IPS DF 19.7 (cell line): Measurements from ENCODE around the gene MINAR2.

ENCODE experiments used
- DNase-seq: peaks from one replicate; pipeline ENCODE4 v3.0.0-alpha.2; 2013; ENCODE audit warnings: low read depth, low spot score

The MINAR2 gene

DNA sequence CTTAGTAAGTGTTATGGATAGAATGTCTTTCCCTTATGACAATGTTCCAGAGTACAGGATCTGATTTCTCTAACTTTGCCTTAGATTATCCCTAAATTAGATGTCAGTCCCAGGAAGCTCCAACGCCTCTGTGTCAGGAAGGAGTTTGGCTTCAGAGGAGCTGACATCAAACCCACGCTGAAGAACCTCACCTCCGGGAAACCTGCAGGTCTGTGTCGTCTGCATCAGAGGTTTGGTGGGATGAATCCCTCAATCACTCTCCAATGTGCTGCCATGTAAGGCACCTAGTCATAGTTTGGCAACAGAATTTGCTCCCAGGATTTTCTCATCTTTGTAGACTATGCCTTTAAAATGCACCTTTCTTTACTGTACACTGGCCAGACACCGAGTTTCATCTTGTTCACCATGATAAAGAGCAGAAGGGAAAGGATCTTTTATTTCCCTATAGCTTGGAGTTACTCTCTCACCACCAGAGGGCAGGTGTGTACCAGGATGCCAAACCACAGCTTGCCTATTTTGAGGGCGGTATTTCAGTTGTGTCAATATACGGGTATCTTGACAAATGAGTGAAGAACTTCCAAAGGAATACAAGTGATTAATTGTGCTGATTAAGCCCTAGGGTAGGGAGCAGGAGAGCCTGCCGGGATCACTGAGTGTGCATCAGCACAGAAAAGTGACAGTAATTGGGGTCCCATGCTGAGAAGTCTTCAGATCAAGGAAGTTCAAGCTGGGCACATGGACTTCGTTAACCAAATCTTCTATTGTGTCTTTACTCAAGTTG is 23.4 kb downstream of the MINAR2 start:
- DNase-seq = peak; percentile 17

DNA sequence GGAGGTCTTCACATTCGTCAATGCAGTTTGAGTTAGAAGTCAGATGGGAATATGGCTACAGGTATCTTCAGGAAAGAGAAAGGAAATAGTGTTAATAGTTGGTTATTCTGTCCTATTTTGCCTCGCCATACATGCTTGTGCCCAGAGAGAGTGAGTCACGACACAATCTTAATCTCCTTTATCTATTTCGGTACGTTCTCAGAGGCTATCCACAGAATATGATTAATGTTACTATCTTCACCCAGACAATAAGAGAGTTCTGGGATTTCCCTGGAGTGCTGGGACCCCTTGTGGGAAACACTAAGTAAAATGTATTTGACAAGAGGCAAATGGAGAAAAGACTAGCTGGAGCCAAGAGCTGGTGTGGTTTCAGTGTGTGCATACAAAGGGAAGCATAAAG is 25.5 kb downstream of the MINAR2 start:
- no peak for DNase-seq

DNA sequence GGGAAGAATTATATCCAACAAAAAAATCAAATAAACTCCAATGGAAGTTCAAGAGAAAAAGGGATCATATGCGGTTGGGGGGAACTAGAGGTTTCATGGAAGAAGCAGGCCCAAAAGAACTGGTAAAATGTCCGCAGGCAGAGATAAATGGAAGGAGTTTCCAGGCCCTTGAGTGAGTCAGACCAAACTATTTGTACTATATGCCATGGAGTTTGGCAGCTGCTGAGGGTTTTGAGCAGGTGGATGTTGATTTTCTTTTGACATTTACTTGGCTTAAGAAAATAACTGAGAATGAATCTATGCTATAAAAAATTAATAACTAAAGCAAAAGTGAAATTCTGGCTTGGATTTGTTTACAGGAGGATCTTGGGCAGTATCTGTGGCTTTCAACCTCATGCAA is 33.7 kb downstream of the MINAR2 start:
- no peak for DNase-seq

DNA sequence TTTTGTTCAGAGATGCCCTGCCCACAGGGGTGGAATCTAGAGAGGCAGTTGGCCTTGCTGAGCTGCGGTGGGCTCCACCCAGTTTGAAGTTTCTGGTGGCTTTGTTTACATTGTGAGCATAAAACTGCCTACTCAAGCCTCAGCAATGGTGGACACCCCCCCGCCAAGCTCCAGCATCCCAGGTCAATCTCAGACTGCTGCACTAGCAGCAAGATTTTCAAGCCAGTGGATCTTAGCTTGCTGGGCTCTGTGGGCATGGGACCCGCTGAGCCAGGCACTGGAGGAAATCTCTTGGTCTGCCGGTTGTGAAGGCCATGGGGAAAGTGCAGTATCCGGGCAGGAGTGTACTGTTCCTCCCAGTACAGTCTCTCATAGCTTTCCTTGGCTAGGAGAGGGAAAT is 55.5 kb downstream of the MINAR2 start:
- no peak for DNase-seq

DNA sequence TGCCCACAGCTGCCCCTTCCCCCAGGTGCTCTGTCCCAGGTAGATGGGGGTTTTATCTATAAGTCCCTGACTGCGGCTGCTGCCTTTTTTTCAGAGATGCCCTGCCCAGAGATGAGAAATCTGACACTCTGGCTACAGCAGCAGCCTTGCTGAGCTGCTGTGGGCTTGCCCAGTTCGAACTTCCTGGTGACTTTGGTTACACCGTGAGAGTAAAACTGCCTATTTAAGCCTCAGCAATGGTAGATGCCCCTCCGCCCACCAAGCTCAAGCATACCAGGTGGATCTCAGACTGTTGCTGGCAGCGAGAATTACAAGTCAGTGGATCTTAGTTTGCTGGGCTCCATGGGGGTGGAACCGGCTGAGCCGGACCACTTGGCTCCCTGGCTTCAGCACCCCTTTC is 56.8 kb downstream of the MINAR2 start:
- DNase-seq = peak; percentile 7

DNA sequence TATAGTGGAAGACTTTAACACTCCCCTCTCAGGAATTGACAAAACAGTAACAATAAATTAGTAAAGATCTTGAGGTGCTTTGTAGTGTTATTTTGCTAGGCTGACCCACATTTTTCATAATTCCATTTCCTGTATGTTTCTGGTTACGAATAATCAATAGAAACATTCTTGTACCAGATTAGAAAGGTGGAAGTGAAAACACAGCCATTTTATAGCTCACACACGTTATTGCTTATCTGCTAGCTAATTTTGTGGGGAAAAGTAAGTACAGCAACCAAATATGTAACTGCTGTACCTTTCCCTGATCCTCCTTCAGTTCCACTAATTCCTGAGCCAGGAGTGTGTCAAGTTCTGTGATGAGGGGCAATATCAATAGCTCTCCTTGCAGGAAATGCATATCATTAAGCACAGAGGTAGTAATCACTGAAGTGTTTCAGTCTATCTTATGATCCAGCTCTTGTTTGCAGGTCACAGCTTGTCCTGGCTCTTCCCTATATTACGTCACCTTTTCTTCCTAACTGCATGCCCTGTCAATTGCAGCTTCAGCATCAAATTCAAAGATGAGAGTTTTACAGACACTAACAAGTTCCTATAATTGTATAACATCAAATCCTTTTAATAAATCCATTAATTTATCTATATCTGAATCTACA is 59.4 kb downstream of the MINAR2 start:
- DNase-seq = no peak
